Peyer's patch (tissue), 4 donors: Measurements from ENCODE around the gene BCL3.

Experiments used
- CTCF ChIP-seq, 6 experiments: fragments of 450-650 bp in 4 of 6; fragments of 200-600 bp in 2 of 6; sonication (generic) in 1 of 6; IDR thresholded peaks; one replicate each; pipeline ENCODE4 v1.5.1; 2017 to 2019; ENCODE audit warnings: antibody characterized with exemption in 6 of 6, mild to moderate bottlenecking in 3 of 6, moderate library complexity in 1 of 6
- POLR2A ChIP-seq, 2 donors: fragments of 450-650 bp; IDR thresholded peaks; one replicate each; pipeline ENCODE4 v1.5.1; 2017; ENCODE audit warnings: antibody characterized with exemption in 2 of 2, mild to moderate bottlenecking in 2 of 2, moderate library complexity in 2 of 2

- TF ChIP-seq CTCF (IDR thresholded peaks at IDR 0.05), result no peak
- TF ChIP-seq POLR2A (IDR thresholded peaks at IDR 0.05), result peak; percentile 25 to 75
These were observed 28.0 kb downstream of the BCL3 start for GRCh38 chr19:44776402-44777096.
